GM15510 (cell line): Measurements from ENCODE around the gene EYS.

ENCODE experiments used
- POLR2A ChIP-seq: IDR thresholded peaks from 3 replicates; pipeline ENCODE4 v1.6.1; 2011; ENCODE audit warnings: borderline replicate concordance; ENCODE audit not compliant: insufficient read length; ENCODE audit errors: extremely low read depth

EYS gene

DNA sequence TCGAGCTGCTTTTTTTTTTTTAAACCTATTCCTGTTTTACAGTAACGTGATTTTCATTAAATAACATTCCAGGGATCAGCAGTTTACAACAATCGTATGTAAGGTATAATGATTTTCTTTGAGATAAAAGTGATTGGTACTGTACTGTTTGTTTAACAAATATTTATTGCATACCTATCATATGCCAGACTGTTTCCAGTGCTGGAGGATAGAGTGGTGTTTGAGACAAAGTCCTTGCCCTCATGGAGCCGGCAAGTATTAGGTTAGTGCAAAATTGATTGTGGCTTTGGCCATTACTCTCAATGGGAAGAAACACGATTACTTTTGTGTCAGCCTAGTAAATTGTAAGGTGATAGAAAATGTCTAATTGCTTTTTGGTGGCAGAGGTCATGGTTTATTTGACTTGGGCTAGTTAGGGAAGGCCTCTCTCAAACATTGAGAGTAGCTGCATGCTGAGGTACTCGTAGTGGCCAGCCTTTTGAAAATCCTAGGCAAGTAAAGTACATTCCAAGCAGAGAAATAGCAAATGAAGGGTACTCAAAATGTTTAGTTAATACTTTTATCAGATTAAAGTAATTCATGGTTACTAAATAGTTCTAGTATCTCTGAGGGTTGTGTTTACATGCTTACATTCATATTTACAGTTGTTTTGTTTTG lies 2035.8 kb downstream of the EYS start:
- no peak for TF ChIP-seq POLR2A
